Breast epithelium (tissue), 4 donors: ENCODE results near the gene CACNA2D1. TPM values are rescaled to one million over a fixed set of nuclear protein-coding genes. Genes with fewer than 3 reads are reported as not detected.

ENCODE experiments used
- DNase-seq, 2 donors: peaks; one replicate each; pipeline ENCODE4 v3.0.0-alpha.2; 2019; ENCODE audit warnings: low spot score in 2 of 2
- H3K27ac ChIP-seq, 2 donors: fragments of 200-600 bp; sonication (generic) in 1 of 2; one replicate each; pipeline ENCODE4 v1.5.1; 2016 to 2019; ENCODE audit warnings: mild to moderate bottlenecking in 1 of 2
- H3K27me3 ChIP-seq, 2 donors: fragments of 200-600 bp; sonication (generic) in 1 of 2; one replicate each; pipeline versions ENCODE4 v1.5.1 to v1.6.0; 2017 to 2019; ENCODE audit warnings: control low read depth in 1 of 2, mild to moderate bottlenecking in 1 of 2
- H3K36me3 ChIP-seq: fragments of 200-600 bp; one replicate; pipeline ENCODE4 v1.5.1; 2019
- H3K4me1 ChIP-seq, 2 donors: fragments of 200-600 bp; sonication (generic); one replicate each; pipeline ENCODE4 v1.5.1; 2016 to 2019; ENCODE audit warnings: control low read depth in 1 of 2
- H3K4me3 ChIP-seq, 3 donors: fragments of 200-600 bp; sonication (generic); 1 replicate in 2 of 3; 2 replicates in 1 of 3; pipeline ENCODE4 v1.5.1; 2016 to 2019; ENCODE audit warnings: mild to moderate bottlenecking in 3 of 3, moderate library complexity in 2 of 3
- H3K9me3 ChIP-seq, 2 donors: fragments of 200-600 bp; sonication (generic) in 1 of 2; one replicate each; pipeline ENCODE4 v1.5.1; 2016 to 2019; ENCODE audit warnings: control low read depth in 1 of 2
- CTCF ChIP-seq, 3 donors: fragments of 450-650 bp; IDR thresholded peaks; one replicate each; pipeline ENCODE4 v1.5.1; 2016 to 2017; ENCODE audit warnings: antibody characterized with exemption in 3 of 3, mild to moderate bottlenecking in 3 of 3, moderate library complexity in 3 of 3
- POLR2A ChIP-seq: fragments of 450-650 bp; IDR thresholded peaks from one replicate; pipeline ENCODE4 v1.6.1; 2016; ENCODE audit warnings: antibody characterized with exemption, mild to moderate bottlenecking, moderate library complexity
- POLR2AphosphoS5 ChIP-seq, 3 donors: sonication (generic); formaldehyde crosslinking; IDR thresholded peaks; one replicate each; pipeline ENCODE4 v1.6.1; 2017; ENCODE audit warnings: antibody characterized with exemption in 3 of 3
- intact Hi-C: fragments of 100-400 bp; cut with DNase I; formaldehyde crosslinking; loops from one replicate; pipeline ENCODE4 v1.15.1; 2023; ENCODE audit warnings: low total_unique reads
- total RNA-seq, 3 donors: library from RNA; depleted of rRNA; stranded (reverse); fragments of >200 nt; gene quantifications; one replicate each; pipeline ENCODE4 v1.1.0, GENCODE V29; 2016

Gene CACNA2D1
- total RNA-seq, 3 donors from 2014 or later: 10.2 to 79.4 (median 16.0) TPM

DNA sequence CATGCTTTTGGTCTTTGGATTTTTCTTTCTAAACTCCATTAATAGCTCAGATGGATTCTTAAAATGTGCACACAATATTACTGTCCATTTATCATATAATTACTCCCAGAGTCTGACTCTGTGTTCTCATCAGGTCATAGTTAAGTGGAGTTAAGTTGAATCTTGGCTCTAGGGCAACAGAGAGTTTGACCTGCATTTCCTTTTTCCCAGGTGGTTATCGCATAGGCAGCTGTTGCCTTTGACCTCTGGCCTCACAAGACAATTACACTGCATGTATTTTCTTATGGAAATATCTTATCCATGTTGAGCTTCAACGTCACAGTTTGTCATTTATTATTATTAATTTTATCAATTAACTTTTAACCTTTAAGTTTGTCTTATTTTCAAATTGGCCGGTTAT, 436.3 kb downstream of the CACNA2D1 start:
- Histone ChIP-seq H3K4me3 (no peak overlapping the region), H3K4me1 (no peaks in the 10 kb centered on the region), H3K27me3 (no peaks in the 10 kb centered on the region), H3K36me3 (no peaks in the 10 kb centered on the region), H3K27ac (no peak overlapping the region), H3K9me3 (no peaks in the 10 kb centered on the region)
- DNase-seq: no peak
- TF ChIP-seq CTCF (IDR thresholded peaks at IDR 0.05): no peak
- no peak for TF ChIP-seq POLR2AphosphoS5 (IDR thresholded peaks at IDR 0.05)
- no peak for TF ChIP-seq POLR2A
- intact Hi-C loops: no loop called here

DNA sequence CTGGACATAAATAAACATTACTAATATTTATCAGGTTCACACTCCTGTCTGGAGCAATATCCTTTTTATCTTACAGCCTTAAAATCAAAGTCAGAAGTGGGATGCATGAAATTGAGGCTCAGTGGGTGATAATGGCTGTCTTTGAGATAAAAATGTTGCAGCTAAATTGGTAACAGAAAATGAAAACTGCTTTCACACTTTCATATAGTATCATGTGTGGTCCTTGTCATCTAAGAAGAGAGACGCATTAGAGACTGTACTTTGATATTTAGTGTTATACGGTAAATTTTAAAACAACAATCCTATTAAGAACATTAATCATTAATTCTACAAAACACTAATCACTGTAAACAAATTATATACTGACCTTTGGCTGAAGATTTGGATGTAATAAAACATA, 438.5 kb downstream of the CACNA2D1 start:
- no peak overlapping the region for H3K4me3 ChIP-seq
- intact Hi-C loops: no loop called here
- no peaks in the 10 kb centered on the region for H3K4me1 ChIP-seq
- no peaks in the 10 kb centered on the region for H3K36me3 ChIP-seq
- TF ChIP-seq CTCF (IDR thresholded peaks at IDR 0.05) (no peak), POLR2A (no peak), POLR2AphosphoS5 (IDR thresholded peaks at IDR 0.05) (no peak)
- H3K27me3 ChIP-seq: no peaks in the 10 kb centered on the region
- no peaks in the 10 kb centered on the region for H3K9me3 ChIP-seq
- no peak for DNase-seq
- H3K27ac ChIP-seq: no peak overlapping the region

GRCh38 chr7:81993186-81993585, 450.4 kb downstream of the CACNA2D1 start:
- H3K4me3 ChIP-seq: no peak overlapping the region
- no peak for TF ChIP-seq POLR2A
- no peak for TF ChIP-seq CTCF (IDR thresholded peaks at IDR 0.05)
- TF ChIP-seq POLR2AphosphoS5 (IDR thresholded peaks at IDR 0.05): no peak
- no peaks in the 10 kb centered on the region for H3K27me3 ChIP-seq
- H3K27ac ChIP-seq: no peak overlapping the region
- H3K36me3 ChIP-seq: no peaks in the 10 kb centered on the region
- intact Hi-C loops: no loop called here
- no peaks in the 10 kb centered on the region for H3K4me1 ChIP-seq
- DNase-seq: no peak
- H3K9me3 ChIP-seq: no peaks in the 10 kb centered on the region

DNA sequence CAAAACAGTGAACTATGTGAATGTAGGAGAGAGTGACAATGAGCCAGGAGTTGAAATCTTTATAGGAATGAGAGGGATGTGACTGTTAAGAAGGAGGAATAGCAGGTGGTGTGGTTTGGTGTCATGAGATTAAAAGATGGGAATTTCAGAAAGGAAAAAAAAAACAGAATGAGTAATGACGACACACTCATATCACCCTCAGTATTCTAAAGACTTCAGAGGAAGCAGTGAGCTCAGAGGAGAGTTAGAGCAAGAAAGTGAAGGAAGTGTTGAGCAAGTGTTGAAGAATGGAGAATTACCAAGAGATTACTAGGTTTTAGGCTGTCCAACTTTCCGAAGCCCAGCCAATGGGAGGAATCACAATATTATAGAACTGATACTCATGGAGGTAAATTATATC, 453.2 kb downstream of the CACNA2D1 start:
- Histone ChIP-seq H3K9me3 (no peaks in the 10 kb centered on the region), H3K4me3 (no peak overlapping the region), H3K4me1 (no peaks in the 10 kb centered on the region), H3K27ac (no peak overlapping the region), H3K36me3 (no peaks in the 10 kb centered on the region), H3K27me3 (no peaks in the 10 kb centered on the region)
- TF ChIP-seq POLR2A: no peak
- TF ChIP-seq CTCF (IDR thresholded peaks at IDR 0.05): no peak
- TF ChIP-seq POLR2AphosphoS5 (IDR thresholded peaks at IDR 0.05): no peak
- no peak for DNase-seq
- intact Hi-C loops: no loop called here

- intact Hi-C loops: no loop called here
- Histone ChIP-seq H3K27me3 (no peaks in the 10 kb centered on the region), H3K4me3 (no peak overlapping the region), H3K36me3 (no peaks in the 10 kb centered on the region), H3K9me3 (no peaks in the 10 kb centered on the region), H3K4me1 (no peaks in the 10 kb centered on the region), H3K27ac (no peak overlapping the region)
- TF ChIP-seq POLR2AphosphoS5 (IDR thresholded peaks at IDR 0.05) (no peak), CTCF (IDR thresholded peaks at IDR 0.05) (no peak), POLR2A (no peak)
- no peak for DNase-seq
Observed at GRCh38 chr7:81986723-81987470, 456.7 kb downstream of the CACNA2D1 start.
